DMS114 treated with DMSO at 0.1 percent for 48 hours (cell line): ENCODE data around the gene NUP210.
"Not testable (repeated sequence)": the region's sequence is repeated elsewhere in the genome, so short reads cannot be mapped to it uniquely, and the experiment has no call there.

Source experiments
- DNase-seq: peaks from one replicate; lab custom pipeline; 2025; ENCODE audit not compliant: unreplicated experiment; lab: John Stamatoyannopoulos, UW

Gene NUP210

GRCh38 chr3:13430411-13430875 lies 10.3 kb upstream of the NUP210 start:
- not testable (repeated sequence) for DNase-seq

GRCh38 chr3:13429631-13430291 lies 9.6 kb upstream of the NUP210 start:
- no peak for DNase-seq

GRCh38 chr3:13428678-13429077 lies 8.6 kb upstream of the NUP210 start:
- not testable (repeated sequence) for DNase-seq

- DNase-seq = no peak
Measured at GRCh38 chr3:13427662-13428603, 7.8 kb upstream of the NUP210 start.

GRCh38 chr3:13426591-13426990 lies 6.5 kb upstream of the NUP210 start:
- no peak for DNase-seq

- DNase-seq = no peak
Measured at GRCh38 chr3:13425689-13426088, 5.6 kb upstream of the NUP210 start.

- no peak for DNase-seq
Measured at GRCh38 chr3:13424865-13425617, 4.9 kb upstream of the NUP210 start.

- no peak for DNase-seq
Measured at GRCh38 chr3:13424141-13424844, 4.2 kb upstream of the NUP210 start.

GRCh38 chr3:13420831-13421765 lies 976 bp upstream of the NUP210 start:
- no peak for DNase-seq

- DNase-seq = no peak
Measured at GRCh38 chr3:13419505-13420044, 547 bp downstream of the NUP210 start.

- DNase-seq = no peak
Measured at GRCh38 chr3:13417166-13417947, 2.8 kb downstream of the NUP210 start.

- no peak for DNase-seq
Measured at GRCh38 chr3:13415997-13416793, 3.9 kb downstream of the NUP210 start.

- DNase-seq = no peak
Measured at GRCh38 chr3:13415236-13415986, 4.7 kb downstream of the NUP210 start.

GRCh38 chr3:13414040-13414729 lies 5.9 kb downstream of the NUP210 start:
- no peak for DNase-seq

GRCh38 chr3:13411186-13411860 lies 8.8 kb downstream of the NUP210 start:
- DNase-seq = no peak

- no peak for DNase-seq
Measured at GRCh38 chr3:13408890-13409289, 11.2 kb downstream of the NUP210 start.
